HFFc6 (cell line): ENCODE measurements around the gene TANK. TPM values are rescaled to one million over a fixed set of nuclear protein-coding genes. Genes with fewer than 3 reads are reported as not detected.
A peak's percentile ranks its signal among the peaks of the same experiment; 100 is the strongest.

Experiments
- DNase-seq: peaks from one replicate; pipeline ENCODE4 v3.0.0-alpha.2; 2018
- H3K27ac Mint-ChIP-seq: 2 replicates; pipeline ENCODE4 v1.8.0; 2020; ENCODE audit warnings: mild to moderate bottlenecking, mixed read lengths
- H3K27me3 Mint-ChIP-seq: 2 replicates; pipeline ENCODE4 v1.8.0; 2021; ENCODE audit warnings: mild to moderate bottlenecking, moderate library complexity, mixed read lengths; ENCODE audit not compliant: insufficient read depth
- H3K36me3 Mint-ChIP-seq: 2 replicates; pipeline ENCODE4 v1.8.0; 2021; ENCODE audit warnings: low read depth, mixed read lengths
- H3K4me1 Mint-ChIP-seq: 2 replicates; pipeline ENCODE4 v1.8.0; 2020; ENCODE audit warnings: low read depth, mixed read lengths
- H3K4me3 Mint-ChIP-seq: 2 replicates; pipeline ENCODE4 v1.8.0; 2020; ENCODE audit warnings: mild to moderate bottlenecking, moderate library complexity, mixed read lengths
- H3K9me3 Mint-ChIP-seq: 2 replicates; pipeline ENCODE4 v1.8.0; 2020; ENCODE audit warnings: mild to moderate bottlenecking, mixed read lengths
- CTCF ChIP-seq: fragments of 200-600 bp; sonication (generic); IDR thresholded peaks from 2 replicates; pipeline ENCODE4 v1.5.0; 2021; ENCODE audit warnings: antibody characterized with exemption, mild to moderate bottlenecking
- total RNA-seq, 6 experiments: library from RNA; stranded (reverse); fragmentation: NEBNext Ultra II Directional; extraction: Animal tissue kit (Norgen Biotek cat#: 25700); gene quantifications; 2 replicates in 1 of 6; 3 replicates in 5 of 6; pipeline ENCODE4 v1.2.3, GENCODE V29; 2021

The TANK gene
- total RNA-seq, 6 experiments from 2014 or later: 28.9 to 38.9 (median 36.5) TPM

DNA sequence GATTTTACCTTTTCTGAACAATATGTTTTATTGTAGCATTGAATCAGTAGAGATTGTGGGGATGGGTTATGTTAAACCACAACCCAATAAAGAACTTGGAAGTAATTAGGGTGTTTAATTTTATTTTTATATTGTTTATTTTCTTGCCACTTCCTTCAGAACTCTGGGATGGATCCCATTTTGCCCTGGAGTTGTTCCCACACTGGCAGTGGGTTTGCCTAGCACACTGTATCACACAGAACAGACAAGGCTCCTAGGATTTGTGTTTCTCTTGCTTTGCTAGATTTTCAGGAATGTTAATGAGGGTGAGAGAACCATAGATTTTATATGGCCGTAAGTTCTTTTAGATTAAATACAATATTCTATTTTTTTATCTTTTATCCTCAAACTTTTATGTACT lies 59.0 kb downstream of the TANK start:
- Mint-ChIP-seq H3K36me3 (no peaks in the 10 kb centered on the region), H3K27me3 (no peaks in the 10 kb centered on the region), H3K27ac (no peak overlapping the region), H3K4me1 (peaks cover 21% of the 10 kb centered on the region), H3K4me3 (no peak overlapping the region), H3K9me3 (no peaks in the 10 kb centered on the region)
- no peak for DNase-seq
- TF ChIP-seq CTCF: no peak

DNA sequence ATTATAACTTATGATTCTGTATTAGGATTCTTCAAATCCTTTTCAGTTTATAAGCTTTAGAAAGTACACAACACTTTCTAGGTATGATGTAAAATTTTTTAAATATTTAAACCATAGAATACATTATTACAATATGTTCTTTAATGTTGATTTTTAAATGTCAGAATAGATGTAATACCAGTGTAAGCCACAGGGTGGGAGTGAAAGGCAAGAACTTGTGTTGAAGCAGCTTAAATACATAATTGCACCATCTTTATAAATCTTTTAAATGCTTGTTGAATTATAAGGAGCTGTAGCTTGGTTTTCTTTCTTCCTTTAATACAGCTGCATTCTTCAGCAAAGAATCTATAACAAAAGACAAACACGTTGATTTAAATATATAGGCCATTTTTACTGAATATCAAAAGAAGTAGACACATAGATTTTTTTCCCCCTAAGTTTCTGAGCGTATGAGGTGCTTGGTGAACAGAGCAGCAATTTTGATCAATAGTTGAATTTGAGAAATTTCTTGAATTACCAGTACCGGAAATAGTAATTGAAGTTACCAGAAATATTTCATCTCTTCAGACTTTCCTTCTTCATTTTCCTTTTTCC lies 63.0 kb downstream of the TANK start:
- TF ChIP-seq CTCF: peak; percentile 90
- no peak overlapping the region for H3K4me3 Mint-ChIP-seq
- H3K27me3 Mint-ChIP-seq: no peaks in the 10 kb centered on the region
- H3K4me1 Mint-ChIP-seq: peaks cover 16% of the 10 kb centered on the region
- no peak overlapping the region for H3K27ac Mint-ChIP-seq
- H3K36me3 Mint-ChIP-seq: peaks cover 7% of the 10 kb centered on the region
- H3K9me3 Mint-ChIP-seq: no peaks in the 10 kb centered on the region
- DNase-seq: peak; percentile 50

DNA sequence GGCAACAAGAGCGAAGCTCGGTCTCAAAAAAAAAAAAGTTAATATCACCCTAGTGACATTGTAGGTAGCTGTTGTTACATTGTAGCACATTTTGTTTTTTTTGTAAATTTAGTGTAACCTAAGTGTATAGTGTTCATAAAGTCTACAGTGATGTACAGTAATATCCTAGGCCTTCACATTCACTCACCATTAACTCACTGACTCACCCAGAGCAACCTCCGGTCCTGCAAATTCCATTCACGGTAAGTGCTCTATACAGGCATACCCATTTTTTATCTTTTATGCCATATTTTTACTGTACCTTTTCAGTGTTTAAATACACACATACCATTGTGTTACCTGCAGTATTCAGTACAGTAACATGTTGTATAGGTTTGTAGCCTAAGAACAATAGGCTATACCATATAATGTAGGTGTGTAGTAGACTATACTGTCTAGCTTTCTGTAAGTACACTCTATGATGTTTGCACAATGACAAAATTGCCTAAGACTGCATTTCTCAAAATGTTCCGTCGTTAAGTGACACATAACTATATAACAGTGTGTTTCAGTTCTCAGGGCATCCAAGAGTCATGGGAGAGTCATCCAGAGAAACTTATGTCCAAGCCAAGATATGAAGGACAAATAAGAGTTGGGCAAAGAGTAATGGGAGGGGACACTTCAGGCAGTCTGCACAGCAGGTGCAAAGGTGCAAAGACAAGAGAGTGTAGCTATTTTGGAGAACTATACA lies 68.4 kb downstream of the TANK start:
- peaks cover 23% of the 10 kb centered on the region for H3K36me3 Mint-ChIP-seq
- H3K9me3 Mint-ChIP-seq: no peaks in the 10 kb centered on the region
- no peak for TF ChIP-seq CTCF
- peaks cover 18% of the 10 kb centered on the region for H3K4me1 Mint-ChIP-seq
- H3K27ac Mint-ChIP-seq: peak overlapping the region; percentile 44; the same call in 1 of the 2 replicates
- H3K27me3 Mint-ChIP-seq: no peaks in the 10 kb centered on the region
- DNase-seq: peak; percentile 10
- no peak overlapping the region for H3K4me3 Mint-ChIP-seq

DNA sequence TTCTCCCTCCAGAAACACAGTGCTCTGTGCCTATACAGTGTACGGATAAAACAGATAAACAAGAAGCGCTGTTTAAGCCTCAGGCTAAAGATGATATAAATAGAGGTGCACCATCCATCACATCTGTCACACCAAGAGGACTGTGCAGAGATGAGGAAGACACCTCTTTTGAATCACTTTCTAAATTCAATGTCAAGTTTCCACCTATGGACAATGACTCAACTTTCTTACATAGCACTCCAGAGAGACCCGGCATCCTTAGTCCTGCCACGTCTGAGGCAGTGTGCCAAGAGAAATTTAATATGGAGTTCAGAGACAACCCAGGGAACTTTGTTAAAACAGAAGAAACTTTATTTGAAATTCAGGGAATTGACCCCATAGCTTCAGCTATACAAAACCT lies 70.7 kb downstream of the TANK start:
- no peak for TF ChIP-seq CTCF
- peaks cover 18% of the 10 kb centered on the region for H3K4me1 Mint-ChIP-seq

GRCh38 chr2:161232571-161232970 lies 72.3 kb downstream of the TANK start:
- Mint-ChIP-seq H3K27ac (no peak overlapping the region), H3K4me3 (no peak overlapping the region), H3K9me3 (no peaks in the 10 kb centered on the region), H3K4me1 (peaks cover 23% of the 10 kb centered on the region), H3K36me3 (peaks cover 23% of the 10 kb centered on the region), H3K27me3 (no peaks in the 10 kb centered on the region; the same call in 1 of the 2 replicates)
- no peak for DNase-seq
- no peak for TF ChIP-seq CTCF

More for the DNA sequence above, 70.7 kb downstream of the TANK start:
- H3K4me3 Mint-ChIP-seq: no peak overlapping the region
- no peak overlapping the region for H3K27ac Mint-ChIP-seq
- peaks cover 23% of the 10 kb centered on the region for H3K36me3 Mint-ChIP-seq
- no peaks in the 10 kb centered on the region for H3K9me3 Mint-ChIP-seq
- H3K27me3 Mint-ChIP-seq: no peaks in the 10 kb centered on the region; the same call in 1 of the 2 replicates
- no peak for DNase-seq
